ENCODE data around the gene ZBP1.
A peak's percentile ranks its signal among the peaks of the same experiment; 100 is the strongest.

Gene ZBP1

GRCh38 chr20:57658833-57659516 lies 38.7 kb upstream of the ZBP1 start:
- DNase-seq (ENCODE audit: low spot score), result no peak

- no peak for DNase-seq (ENCODE audit: low spot score)
These were observed 38.2 kb upstream of the ZBP1 start for GRCh38 chr20:57658447-57658832.

GRCh38 chr20:57657535-57658446 lies 37.6 kb upstream of the ZBP1 start:
- DNase-seq (ENCODE audit: low spot score), result peak; percentile 70

- no peak for DNase-seq (ENCODE audit: low spot score)
These were observed 36.8 kb upstream of the ZBP1 start for GRCh38 chr20:57656821-57657534.

- no peak for DNase-seq (ENCODE audit: low spot score)
These were observed 36.1 kb upstream of the ZBP1 start for GRCh38 chr20:57656252-57656820.

DNA sequence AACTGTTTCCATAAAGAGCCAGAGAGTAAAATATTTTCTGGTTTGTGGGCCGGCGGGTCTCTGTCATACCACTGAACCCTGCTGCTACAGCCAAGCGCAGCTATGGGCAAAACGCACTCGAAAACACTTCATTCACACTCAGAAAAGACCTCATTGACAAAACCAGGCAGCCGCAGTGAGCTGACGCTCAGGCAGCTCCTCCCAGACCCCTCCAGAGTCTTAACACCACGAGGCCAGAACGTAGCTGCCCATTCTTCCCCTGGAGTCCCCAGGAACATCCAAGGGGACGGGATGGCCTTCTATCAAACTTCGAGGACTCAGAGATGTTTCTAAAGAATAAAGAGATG lies 35.6 kb upstream of the ZBP1 start:
- DNase-seq (ENCODE audit: low spot score), result no peak

DNA sequence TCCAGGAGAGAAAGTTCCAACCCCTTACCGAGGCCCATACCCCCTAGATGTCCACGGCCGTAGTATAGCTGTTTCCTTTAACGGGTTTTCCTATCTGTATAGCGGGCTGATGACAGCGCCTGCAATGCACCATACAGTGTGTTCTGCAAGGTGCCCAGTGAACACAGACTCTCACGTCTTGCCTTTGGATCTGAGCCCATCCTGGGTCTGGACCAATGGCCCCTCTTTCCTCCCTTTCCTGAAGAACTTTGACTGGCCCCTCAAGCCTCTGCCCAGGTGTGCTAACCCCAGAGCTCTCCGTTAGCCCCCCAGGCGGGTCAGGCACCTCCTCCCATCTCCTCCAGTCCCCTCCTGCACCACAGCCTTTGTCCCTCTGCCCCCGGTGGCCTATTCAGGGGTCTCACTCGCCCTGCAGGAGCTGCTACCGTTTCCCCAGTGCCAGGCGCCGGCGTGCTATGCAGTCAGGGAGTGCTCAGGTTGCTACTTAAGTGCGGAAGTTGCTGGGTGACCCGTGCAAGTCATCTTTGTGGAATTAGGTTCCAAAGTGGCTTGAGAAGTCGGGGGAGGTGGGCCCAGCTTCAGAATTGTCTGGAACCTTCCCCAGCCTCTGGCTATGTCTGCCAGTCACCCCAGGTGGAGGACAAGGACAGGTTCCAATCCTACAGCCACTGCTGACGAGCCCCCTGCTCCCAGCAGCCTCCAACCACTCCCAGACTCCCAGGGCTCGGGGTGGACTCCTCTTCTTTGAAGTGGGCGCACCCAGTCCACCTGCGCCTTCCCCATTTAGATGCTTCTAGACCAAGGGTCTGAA lies 35.0 kb upstream of the ZBP1 start:
- DNase-seq (ENCODE audit: low spot score), result no peak

DNA sequence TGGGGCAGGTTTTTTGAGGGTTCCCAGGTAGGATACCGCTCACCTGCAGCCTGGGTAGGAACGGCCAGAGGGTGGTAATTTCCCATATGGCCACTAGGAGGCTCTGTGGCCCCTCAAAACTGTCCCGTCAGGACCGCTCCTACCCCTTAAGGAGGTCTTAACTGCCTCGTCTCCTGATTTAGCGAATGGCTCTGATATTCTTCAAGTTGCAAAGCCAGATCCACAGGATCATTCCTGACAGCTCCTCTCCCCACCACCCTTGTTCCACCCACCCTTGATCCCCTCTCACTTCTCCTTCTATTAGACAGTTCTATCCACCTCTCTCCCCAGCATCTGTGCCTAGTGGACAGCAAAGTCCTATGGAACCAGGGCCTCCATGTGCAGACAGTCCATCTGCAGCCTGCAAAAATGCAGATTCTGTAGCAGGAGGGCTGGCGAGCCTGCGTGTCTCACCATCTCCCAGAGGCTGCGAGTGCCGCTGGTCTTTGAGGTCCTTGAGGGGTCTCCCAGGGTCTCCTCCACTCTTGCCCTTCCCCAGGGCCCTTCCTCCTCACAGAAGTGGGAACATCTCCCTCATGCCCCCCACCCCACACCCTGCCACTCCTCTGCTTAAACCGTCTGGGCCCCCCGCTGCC lies 34.3 kb upstream of the ZBP1 start:
- peak; percentile 67 for DNase-seq (ENCODE audit: low spot score)

DNA sequence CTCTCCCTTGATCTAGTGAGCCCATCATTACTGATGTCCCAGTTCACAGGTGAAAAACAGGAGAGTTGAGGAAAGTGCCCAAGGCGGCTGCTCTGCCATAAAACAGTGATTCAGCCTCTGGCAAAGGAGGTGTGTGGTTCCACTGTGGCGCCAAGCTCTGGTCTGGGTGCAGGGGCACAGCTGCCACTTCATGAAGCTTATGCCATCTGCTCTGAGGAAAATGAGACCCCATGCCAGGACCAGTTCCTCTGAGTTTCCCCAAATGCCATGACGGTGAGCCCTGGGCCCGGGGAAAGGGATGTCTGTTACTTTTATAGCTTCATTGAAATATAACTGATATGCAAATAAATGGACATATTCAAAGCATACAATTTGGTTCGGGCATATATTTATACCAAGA lies 33.7 kb upstream of the ZBP1 start:
- DNase-seq (ENCODE audit: low spot score), result no peak

DNA sequence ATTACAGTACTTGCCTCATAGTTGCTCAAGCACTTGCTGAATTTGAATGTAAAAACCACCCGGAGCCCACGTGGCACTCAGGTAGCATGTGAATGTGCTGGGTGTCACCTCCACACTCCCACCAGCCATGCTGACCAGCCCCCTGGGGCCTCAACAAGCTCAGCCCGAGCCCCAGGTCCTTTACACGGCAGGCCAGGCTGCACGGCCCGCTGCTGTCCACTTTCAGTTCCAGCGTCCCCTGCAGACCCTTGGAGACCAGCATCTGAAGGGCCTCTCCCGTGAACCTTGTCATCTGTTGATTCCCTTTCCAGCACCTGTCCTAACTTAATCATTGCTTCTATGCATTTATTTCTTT lies 33.3 kb upstream of the ZBP1 start:
- no peak for DNase-seq (ENCODE audit: low spot score)

- no peak for DNase-seq (ENCODE audit: low spot score)
These were observed 32.6 kb upstream of the ZBP1 start for GRCh38 chr20:57652606-57653545.

DNA sequence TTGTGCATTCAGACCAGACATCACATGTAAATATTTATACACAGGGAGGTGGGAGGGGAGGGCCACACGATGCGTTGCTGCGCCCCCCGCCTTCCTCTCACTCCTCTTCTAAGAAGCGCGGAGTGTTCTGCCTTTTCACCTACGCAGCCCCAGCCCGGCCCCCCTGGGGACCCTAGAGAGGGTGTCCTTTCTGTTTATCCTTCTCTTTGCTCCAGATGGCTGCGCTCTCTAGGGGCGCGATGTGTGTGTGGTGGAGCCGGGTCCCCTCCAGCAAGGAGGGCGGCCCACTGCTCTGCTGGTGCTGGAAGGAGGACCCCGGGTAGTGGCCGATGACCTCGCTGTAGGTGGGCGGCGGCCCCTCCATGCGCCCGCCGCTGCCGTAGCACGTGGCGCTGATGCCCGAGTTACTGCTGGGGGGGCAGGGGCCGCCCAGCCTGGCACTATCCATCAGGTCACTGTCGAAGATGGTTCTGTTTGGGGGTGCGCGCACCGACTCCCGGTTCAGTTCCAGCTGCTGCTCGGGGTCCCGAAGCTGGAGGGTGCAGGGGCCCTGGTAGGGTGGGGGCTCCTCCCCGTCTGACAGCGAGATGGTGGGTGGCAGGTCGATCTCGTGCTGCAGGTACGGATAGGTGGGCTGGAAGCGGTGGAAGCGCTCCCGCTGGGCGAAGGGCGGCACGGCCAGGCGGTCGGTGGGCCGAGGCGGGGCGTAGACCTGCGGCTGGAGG lies 31.8 kb upstream of the ZBP1 start:
- DNase-seq (ENCODE audit: low spot score), result no peak

- DNase-seq (ENCODE audit: low spot score), result no peak
These were observed 30.7 kb upstream of the ZBP1 start for GRCh38 chr20:57650756-57651483.

- no peak for DNase-seq (ENCODE audit: low spot score)
These were observed 30.0 kb upstream of the ZBP1 start for GRCh38 chr20:57650266-57650665.

GRCh38 chr20:57649617-57650015 lies 29.4 kb upstream of the ZBP1 start:
- DNase-seq (ENCODE audit: low spot score), result no peak

GRCh38 chr20:57648878-57649616 lies 28.8 kb upstream of the ZBP1 start:
- DNase-seq (ENCODE audit: low spot score), result no peak

GRCh38 chr20:57647933-57648785 lies 27.9 kb upstream of the ZBP1 start:
- DNase-seq (ENCODE audit: low spot score), result no peak
